Cortex of kidney (tissue), 1 donor: ENCODE data around the gene ZNF248.
A peak's percentile ranks its signal among the peaks of the same experiment; 100 is the strongest.
"Not testable (repeated sequence)": the region's sequence is repeated elsewhere in the genome, so short reads cannot be mapped to it uniquely, and the experiment has no call there.

Experiments
- DNase-seq: peaks from one replicate; lab custom pipeline; 2025; lab: John Stamatoyannopoulos, UW

Gene ZNF248

GRCh38 chr10:37857287-37858211 is at the start of gene ZNF248:
ZNF248 (minus strand) TSS chr10:37857610; CDS start chr10:37856310, 1,300 bp downstream.
- DNase-seq, result peak; percentile 58

- no peak for DNase-seq
Measured at GRCh38 chr10:37906382-37906781, 49.0 kb upstream of the ZNF248 start.

- DNase-seq, result no peak
Measured at GRCh38 chr10:37896436-37896835, 39.0 kb upstream of the ZNF248 start.

- no peak for DNase-seq
Measured at GRCh38 chr10:37895674-37896073, 38.3 kb upstream of the ZNF248 start.

- no peak for DNase-seq
Measured at GRCh38 chr10:37885850-37886249, 28.4 kb upstream of the ZNF248 start.

- DNase-seq, result no peak
Measured at GRCh38 chr10:37872955-37873354, 15.5 kb upstream of the ZNF248 start.

- DNase-seq, result no peak
Measured at GRCh38 chr10:37872283-37872682, 14.9 kb upstream of the ZNF248 start.

GRCh38 chr10:37871568-37872251 is 14.3 kb upstream of the ZNF248 start:
- DNase-seq, result no peak

GRCh38 chr10:37871143-37871542 is 13.7 kb upstream of the ZNF248 start:
- no peak for DNase-seq

- no peak for DNase-seq
Measured at GRCh38 chr10:37868796-37869195, 11.4 kb upstream of the ZNF248 start.

GRCh38 chr10:37865957-37866803 is 8.8 kb upstream of the ZNF248 start:
- DNase-seq, result no peak

GRCh38 chr10:37865264-37865663 is 7.9 kb upstream of the ZNF248 start:
- no peak for DNase-seq

- no peak for DNase-seq
Measured at GRCh38 chr10:37860494-37861190, 3.2 kb upstream of the ZNF248 start.

GRCh38 chr10:37859270-37859669 is 1.9 kb upstream of the ZNF248 start:
- not testable (repeated sequence) for DNase-seq

- no peak for DNase-seq
Measured at GRCh38 chr10:37856881-37857286, 526 bp downstream of the ZNF248 start.

- no peak for DNase-seq
Measured at GRCh38 chr10:37855636-37856035, 1.8 kb downstream of the ZNF248 start.

- DNase-seq, result no peak
Measured at GRCh38 chr10:37854626-37855025, 2.8 kb downstream of the ZNF248 start.

GRCh38 chr10:37844644-37845043 is 12.8 kb downstream of the ZNF248 start:
- no peak for DNase-seq

- DNase-seq, result no peak
Measured at GRCh38 chr10:37839243-37839642, 18.2 kb downstream of the ZNF248 start.

- no peak for DNase-seq
Measured at GRCh38 chr10:37831495-37832333, 25.7 kb downstream of the ZNF248 start.

GRCh38 chr10:37826806-37827205 is 30.6 kb downstream of the ZNF248 start:
- no peak for DNase-seq
